HS-27A (cell line): ENCODE measurements around the gene GDF2.

Source experiments
- DNase-seq: peaks from one replicate; pipeline ENCODE4 v3.0.0-alpha.2; 2012; ENCODE audit warnings: low read depth, missing footprints

The GDF2 gene

DNA sequence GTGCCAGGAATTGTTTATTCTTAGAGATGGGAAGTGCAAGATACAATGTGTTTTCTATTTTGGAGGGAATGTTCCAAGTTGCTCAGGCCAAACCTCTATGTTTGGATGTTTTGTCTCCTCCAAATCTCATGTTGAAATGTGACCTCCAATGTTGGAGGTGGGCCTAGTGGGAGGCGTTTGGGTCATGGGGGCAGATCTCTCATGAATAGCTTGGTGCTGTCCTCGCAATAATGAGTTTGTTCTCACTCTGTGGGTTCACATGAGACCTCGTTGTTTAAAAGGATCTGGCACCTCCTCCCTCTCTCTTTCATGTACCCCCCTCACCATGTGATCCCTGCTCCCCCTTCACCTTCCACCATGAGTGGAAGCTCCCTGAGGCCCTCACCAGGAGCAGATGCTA, 30.6 kb upstream of the GDF2 start:
- DNase-seq: no peak

DNA sequence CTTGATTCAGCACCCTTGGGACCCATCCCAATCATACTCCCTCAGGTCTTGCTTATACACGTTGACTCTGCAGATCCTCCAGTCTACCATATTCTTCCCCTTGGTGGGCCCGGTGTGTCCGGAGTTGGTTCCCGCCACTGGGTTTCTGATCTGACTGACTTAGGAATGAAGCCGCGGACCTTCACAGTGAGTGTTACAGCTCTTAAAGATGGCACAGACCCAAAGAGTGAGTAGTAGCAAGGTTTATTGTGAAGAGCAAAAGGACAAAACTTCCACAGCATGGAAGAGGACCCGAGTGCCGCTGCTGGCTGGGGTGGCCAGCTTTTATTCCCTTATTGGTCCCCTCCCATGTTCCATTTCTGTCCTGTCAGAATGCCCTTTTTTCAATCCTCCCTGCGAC, 28.2 kb upstream of the GDF2 start:
- DNase-seq: no peak

DNA sequence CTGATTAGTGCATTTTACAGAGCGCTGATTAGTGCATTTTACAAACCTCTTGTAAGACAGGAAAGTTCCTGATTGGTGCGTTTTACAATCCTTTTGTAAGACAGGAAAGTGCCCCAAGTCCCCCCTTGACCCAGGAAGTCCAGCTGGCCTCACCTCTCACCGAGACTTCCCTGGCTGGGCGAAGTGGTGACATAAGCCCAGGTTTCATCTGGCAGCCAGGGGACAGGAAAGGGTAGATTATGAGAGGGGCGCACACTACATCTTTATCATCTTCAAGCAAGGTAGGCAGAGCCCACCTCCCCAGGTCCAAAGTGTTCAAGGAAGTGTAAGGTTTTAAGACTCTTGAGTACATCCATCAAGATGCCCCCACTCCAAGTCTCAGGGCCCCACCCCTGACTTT, 27.8 kb upstream of the GDF2 start:
- no peak for DNase-seq

DNA sequence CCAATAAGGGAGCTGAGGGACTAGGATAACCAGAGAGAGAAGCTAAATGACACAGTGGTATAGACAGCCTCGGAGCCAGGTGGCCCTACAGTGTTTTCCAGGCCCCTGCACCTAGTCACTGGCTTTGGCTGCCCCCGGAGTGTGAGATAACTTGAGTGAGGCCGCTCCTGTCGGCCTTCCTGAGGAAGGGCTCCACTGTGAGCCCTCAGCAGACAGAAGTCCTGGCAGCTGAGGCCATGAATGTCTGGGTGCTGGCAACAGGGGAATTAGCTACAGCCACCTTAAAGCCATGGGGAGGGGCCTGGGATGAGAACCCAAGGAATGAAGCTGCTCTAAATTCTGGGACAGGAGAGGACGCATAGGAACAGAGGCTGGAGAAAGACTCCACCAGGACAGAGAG, 26.8 kb upstream of the GDF2 start:
- DNase-seq: no peak

DNA sequence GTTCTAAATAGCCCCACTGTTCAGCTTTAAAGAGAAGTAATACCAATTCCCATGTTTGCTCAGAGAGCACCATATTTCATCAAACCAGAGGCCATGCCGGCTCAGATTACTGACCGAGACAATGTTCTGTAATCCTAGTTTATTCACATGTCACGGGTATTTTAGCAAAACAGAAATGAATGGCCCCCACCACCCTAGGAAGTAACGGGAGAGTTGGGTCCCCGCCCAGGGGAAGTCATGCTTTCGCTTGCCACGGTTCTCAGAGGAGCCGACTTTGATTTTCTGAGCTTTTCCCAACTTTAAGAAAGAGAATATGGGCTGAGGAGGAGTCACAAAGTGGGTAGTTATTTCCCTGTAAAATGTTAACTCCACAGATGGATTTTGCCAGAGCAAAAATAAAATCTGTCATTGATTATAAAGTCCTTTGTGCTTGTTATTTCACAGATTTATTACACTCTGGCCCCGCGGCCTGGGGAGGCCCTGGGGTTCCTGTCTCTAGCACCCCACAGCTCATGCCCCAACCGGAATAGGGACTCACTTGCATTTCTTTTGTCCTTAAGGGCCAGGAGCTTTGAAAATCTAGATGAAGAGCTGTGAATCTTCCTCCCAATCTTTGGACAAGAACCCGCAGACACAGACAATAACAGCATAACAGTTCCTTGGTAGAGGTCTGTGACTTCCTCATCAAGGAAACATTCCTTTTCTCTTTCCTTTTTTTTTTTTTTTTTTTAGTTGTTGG, 25.9 kb upstream of the GDF2 start:
- DNase-seq: no peak

DNA sequence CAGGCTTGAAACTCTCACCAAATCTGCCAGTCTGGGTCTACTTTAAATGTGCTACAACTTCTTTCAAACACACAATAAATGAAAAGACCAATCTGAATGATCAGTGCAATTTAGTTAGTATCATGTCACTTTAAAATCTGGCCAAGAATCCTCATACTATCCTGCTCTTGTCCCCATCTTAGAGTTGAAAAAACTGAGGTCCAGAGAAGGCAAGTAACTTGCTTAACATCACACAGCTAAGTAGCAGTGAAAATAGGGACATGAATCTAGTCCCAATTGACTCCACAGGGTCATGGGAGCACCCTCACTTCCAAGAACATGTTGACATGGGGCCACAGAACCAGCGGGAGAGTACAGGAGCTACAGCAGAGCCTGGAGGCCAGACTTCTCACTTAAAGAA, 25.3 kb upstream of the GDF2 start:
- DNase-seq: no peak

GRCh38 chr10:47297866-47298540, 24.3 kb upstream of the GDF2 start:
- no peak for DNase-seq

DNA sequence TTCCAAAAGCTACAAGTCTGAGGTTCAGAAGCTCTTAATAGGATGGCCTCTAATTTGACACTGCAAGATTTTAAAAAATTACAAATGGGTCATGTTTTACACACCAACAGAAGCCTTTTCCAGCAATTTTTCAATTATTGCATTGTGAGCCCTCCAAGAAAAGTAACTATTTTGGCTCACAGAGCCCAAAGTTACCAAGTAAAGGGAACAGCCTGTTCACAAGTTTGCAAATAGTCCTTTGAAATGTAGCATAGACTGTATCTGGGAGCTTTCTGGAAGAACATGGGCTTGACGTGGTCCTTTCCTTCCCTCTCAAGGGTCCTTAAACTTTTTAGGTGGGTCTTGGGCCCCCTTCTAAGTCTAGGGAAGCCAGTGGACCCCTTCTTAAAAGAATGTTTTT, 23.5 kb upstream of the GDF2 start:
- no peak for DNase-seq

- DNase-seq: no peak
Observed at GRCh38 chr10:47299611-47300428, 22.4 kb upstream of the GDF2 start, which contains the start of gene GDF10. Gene GDF10, plus strand, starts transcription at chr10:47300197. Its CDS starts 455 bp downstream, at chr10:47300652.

DNA sequence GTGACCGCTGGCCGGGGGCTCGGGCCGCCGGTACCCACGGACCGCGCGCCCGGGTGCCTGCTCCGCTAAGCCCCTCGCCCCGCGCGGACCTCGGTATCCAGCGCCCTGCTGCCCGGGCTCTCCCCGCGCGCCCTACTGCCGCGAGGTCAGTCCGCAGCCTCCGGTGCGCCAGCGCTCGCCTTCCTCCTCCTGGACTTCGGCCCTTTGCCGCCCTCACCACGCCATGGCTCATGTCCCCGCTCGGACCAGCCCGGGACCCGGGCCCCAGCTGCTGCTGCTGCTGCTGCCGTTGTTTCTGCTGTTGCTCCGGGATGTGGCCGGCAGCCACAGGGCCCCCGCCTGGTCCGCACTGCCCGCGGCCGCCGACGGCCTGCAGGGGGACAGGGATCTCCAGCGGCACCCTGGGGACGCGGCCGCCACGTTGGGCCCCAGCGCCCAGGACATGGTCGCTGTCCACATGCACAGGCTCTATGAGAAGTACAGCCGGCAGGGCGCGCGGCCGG, 21.8 kb upstream of the GDF2 start:
- DNase-seq: no peak

DNA sequence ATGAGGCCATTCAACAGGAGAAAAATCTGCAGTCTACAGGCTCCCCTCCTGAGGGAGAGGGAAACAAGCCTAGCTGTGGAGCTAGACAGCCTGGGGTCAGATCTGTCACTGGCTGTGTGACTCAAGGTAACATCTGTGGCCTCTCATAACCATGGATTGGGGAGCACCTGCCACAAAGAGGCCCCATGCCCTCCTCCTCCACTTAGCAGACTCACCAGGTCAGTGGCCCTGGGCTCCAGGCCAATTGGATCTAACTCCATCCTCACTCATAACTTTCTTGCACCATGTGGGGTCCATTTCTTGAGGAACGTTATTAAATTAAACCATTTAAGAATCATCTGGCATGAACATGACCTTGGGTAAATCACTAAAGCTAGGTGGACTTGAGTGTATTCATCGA, 20.4 kb upstream of the GDF2 start:
- DNase-seq: no peak

GRCh38 chr10:47303105-47303504, 19.1 kb upstream of the GDF2 start:
- DNase-seq: no peak

DNA sequence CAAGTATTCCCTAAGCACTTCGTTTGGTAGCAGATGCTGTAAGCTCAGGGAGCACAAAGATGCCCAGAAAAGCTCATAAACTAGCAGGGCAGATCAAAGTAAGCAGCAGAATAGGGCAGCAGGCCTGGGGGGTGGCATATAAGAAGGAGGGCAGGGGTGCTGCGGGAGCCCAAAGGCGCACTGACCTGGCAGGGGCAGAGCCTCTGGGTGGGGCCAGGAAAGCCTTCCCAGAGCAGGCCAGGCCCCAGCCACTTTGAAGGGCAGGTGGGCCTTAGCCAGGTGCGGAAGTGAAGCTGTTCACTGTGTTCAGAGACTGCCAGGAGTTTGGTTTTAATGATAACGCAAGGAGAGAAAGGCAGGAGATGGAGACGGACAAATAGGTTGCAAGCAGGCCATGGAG, 18.4 kb upstream of the GDF2 start:
- no peak for DNase-seq

DNA sequence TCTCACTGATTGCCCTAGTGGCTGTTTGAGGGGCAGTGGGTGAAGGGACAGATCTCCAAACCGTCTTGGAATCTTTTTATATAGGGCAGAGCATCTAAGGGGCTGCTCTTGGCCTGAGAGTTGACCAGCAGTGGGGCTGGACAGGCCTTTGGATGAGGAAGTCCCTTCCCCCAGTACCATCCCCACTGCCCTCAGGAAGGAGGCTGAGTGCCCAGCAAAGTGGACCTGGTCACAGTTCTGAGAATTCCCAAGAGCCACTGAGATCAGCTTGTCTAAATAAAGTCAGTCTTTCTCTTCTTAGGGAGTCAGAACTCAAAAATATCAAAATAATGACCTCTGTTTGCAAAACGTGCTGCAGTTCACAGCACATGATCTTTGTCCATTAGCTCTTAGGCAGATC, 16.7 kb upstream of the GDF2 start:
- no peak for DNase-seq

GRCh38 chr10:47306387-47307210, 15.7 kb upstream of the GDF2 start:
- DNase-seq: no peak

DNA sequence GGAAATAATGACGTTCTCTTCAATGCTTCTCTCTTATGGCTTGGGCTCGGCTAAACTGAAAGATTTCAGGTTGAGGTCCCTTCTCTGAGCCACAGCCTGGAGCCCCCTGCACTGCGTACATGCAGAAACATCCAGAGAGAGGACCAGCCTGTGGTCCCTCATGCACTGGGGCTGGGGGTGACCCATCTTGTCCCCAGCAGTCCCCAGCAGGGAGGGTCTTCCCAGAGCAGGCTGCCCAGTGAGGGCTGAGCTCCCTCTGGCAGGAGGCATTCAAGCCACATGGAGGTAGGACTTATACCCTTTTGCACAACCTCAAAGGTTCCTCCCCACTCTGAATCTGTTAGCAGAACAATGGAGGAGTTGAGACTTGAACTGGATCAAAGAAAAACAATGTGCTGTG, 14.9 kb upstream of the GDF2 start:
- no peak for DNase-seq

GRCh38 chr10:47308775-47309174, 13.5 kb upstream of the GDF2 start:
- DNase-seq: no peak

GRCh38 chr10:47309408-47310089, 12.7 kb upstream of the GDF2 start:
- DNase-seq: no peak

DNA sequence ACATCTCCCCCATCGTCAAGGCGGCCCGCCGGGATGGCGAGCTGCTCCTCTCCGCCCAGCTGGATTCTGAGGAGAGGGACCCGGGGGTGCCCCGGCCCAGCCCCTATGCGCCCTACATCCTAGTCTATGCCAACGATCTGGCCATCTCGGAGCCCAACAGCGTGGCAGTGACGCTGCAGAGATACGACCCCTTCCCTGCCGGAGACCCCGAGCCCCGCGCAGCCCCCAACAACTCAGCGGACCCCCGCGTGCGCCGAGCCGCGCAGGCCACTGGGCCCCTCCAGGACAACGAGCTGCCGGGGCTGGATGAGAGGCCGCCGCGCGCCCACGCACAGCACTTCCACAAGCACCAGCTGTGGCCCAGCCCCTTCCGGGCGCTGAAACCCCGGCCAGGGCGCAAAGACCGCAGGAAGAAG, 12.2 kb upstream of the GDF2 start:
- no peak for DNase-seq

- no peak for DNase-seq
Observed at GRCh38 chr10:47311193-47311931, 10.9 kb upstream of the GDF2 start.
